CD4-positive, alpha-beta T cell (primary cell): ENCODE measurements around the gene RIT1. TPM values are rescaled to one million over a fixed set of nuclear protein-coding genes. Genes with fewer than 3 reads are reported as not detected.
A peak's percentile ranks its signal among the peaks of the same experiment; 100 is the strongest.

ENCODE experiments used
- ATAC-seq: fragments of 200-7000 bp; cut with Tn5 transposase; one replicate; pipeline ENCODE4 v1.10.0; 2022; ENCODE audit warnings: mild to moderate bottlenecking; ENCODE audit not compliant: poor library complexity
- CTCF ChIA-PET: fragments of 350-600 bp; sonication (Branson Sonifier 250); formaldehyde crosslinking; loops from one replicate; lab custom pipeline; 2021; ENCODE audit warnings: antibody characterized with exemption, inconsistent platforms; lab: Charles Lee
- POLR2A ChIA-PET: fragments of 350-600 bp; sonication (Branson Sonifier 250); formaldehyde crosslinking; loops from one replicate; lab custom pipeline; 2021; ENCODE audit warnings: antibody characterized with exemption, inconsistent platforms; lab: Charles Lee
- DNase-seq, 14 experiments: peaks; one replicate each; pipeline ENCODE4 v3.0.0-alpha.2; 2013 to 2020; ENCODE audit warnings: mixed read lengths in 2 of 14
- H3K27ac ChIP-seq, 2 donors: one replicate each; pipeline versions ENCODE4 v1.5.1 to v1.7.0; 2013; ENCODE audit warnings: low read length in 2 of 2, low read depth in 1 of 2, mild to moderate bottlenecking in 1 of 2
- H3K27me3 ChIP-seq, 2 experiments: 1 replicate in 1 of 2; 2 replicates in 1 of 2; pipeline versions ENCODE4 v1.6.1 to v1.7.0; 2013; ENCODE audit warnings: low read length in 2 of 2, control low read depth in 1 of 2, mild to moderate bottlenecking in 1 of 2, moderate library complexity in 1 of 2; ENCODE audit not compliant: insufficient read depth in 2 of 2, control insufficient read depth in 1 of 2
- H3K36me3 ChIP-seq: one replicate; pipeline ENCODE4 v1.6.1; 2013; ENCODE audit warnings: low read length, control low read depth; ENCODE audit not compliant: insufficient read depth
- H3K4me1 ChIP-seq: one replicate; pipeline ENCODE4 v1.6.1; 2013; ENCODE audit warnings: low read length, control low read depth; ENCODE audit not compliant: insufficient read depth
- H3K4me3 ChIP-seq: one replicate; pipeline ENCODE4 v1.5.1; 2013; ENCODE audit warnings: mild to moderate bottlenecking, low read length, moderate library complexity
- H3K9me3 ChIP-seq, 2 experiments: 1 replicate in 1 of 2; 2 replicates in 1 of 2; pipeline versions ENCODE4 v1.6.1 to v1.7.0; 2013; ENCODE audit warnings: low read length in 2 of 2, mild to moderate bottlenecking in 2 of 2, control low read depth in 1 of 2, moderate library complexity in 1 of 2; ENCODE audit not compliant: control insufficient read depth in 1 of 2, insufficient read depth in 1 of 2
- H3K27ac Mint-ChIP-seq: one replicate; pipeline ENCODE4 v1.8.0; 2020; ENCODE audit warnings: mixed read lengths
- H3K27me3 Mint-ChIP-seq: one replicate; pipeline ENCODE4 v1.8.0; 2021; ENCODE audit warnings: mixed read lengths
- H3K36me3 Mint-ChIP-seq: one replicate; pipeline ENCODE4 v1.8.0; 2021; ENCODE audit warnings: low read depth, mixed read lengths
- H3K4me1 Mint-ChIP-seq: one replicate; pipeline ENCODE4 v1.8.0; 2021; ENCODE audit warnings: low read depth, mixed read lengths
- H3K4me3 Mint-ChIP-seq: one replicate; pipeline ENCODE4 v1.8.0; 2020; ENCODE audit warnings: mild to moderate bottlenecking, mixed read lengths
- H3K9me3 Mint-ChIP-seq: one replicate; pipeline ENCODE4 v1.8.0; 2020; ENCODE audit warnings: mixed read lengths
- intact Hi-C, 2 experiments: fragments of 100-400 bp; cut with DNase I in 1 of 2; cut with micrococcal nuclease in 1 of 2; formaldehyde crosslinking; loops; one replicate each; pipeline versions ENCODE4 v1.15.1 to v1.9.0; 2023 to 2025; cut with DNase I, micrococcal nuclease
- total RNA-seq, 174 experiments: library from RNA in 2 of 174; stranded (reverse) in 2 of 174; gene quantifications; one replicate each; pipeline ENCODE4 v1.2.3 and lab custom pipeline; 2021 to 2026
- TF ChIP-seq, protein P1 (sequence below): fragments of 200-600 bp; IDR thresholded peaks from one replicate; pipeline ENCODE4 v1.8.0; 2022; ENCODE audit warnings: antibody characterized with exemption, mild to moderate bottlenecking

Gene RIT1
- total RNA-seq, 2 experiments from 2014 or later, result 66.2 to 67.0 TPM

DNA sequence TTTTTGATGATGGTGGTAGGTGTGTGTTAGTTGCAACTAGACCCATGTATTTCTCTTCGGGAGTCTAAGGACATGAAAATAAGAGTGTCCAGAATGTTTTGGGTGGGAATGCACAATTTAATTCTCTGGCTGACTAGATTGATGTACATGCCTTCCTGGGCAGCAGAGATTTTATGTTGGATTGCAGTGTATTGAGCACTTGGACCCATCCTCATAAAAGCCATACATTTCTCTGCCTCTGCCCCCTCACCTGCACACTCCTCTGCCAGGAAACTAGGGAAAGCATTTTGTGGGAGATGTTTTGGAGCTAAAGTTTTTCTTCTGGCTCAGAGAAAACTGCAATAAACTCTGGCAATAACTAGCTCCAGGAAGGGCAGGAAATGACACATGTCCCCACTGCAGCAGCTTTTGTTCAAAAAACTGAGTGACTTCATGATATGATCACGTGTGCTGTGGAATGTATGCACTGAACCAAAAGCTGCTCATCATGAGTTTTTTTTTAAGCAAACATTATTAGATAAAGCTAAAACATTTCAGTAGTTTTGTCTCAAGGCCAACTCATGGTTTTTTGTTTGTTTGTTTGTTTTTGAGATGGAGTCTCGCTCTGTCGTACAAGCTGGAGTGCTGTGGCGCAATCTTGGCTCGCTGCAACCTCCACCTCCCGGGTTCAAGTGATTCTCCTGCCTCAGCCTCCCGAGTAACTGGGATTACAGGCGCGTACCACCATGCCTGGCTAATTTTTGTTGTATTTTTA is 17.6 kb downstream of the RIT1 start:
- H3K36me3 ChIP-seq, result peaks cover 15% of the 10 kb centered on the region
- no peaks in the 10 kb centered on the region for H3K9me3 ChIP-seq
- Mint-ChIP-seq H3K27me3 (no peaks in the 10 kb centered on the region), H3K4me3 (peak overlapping the region; percentile 11), H3K4me1 (peaks cover 21% of the 10 kb centered on the region), H3K27ac (peak overlapping the region; percentile 79), H3K36me3 (peaks cover 12% of the 10 kb centered on the region), H3K9me3 (no peaks in the 10 kb centered on the region)
- TF ChIP-seq, protein P1, sequence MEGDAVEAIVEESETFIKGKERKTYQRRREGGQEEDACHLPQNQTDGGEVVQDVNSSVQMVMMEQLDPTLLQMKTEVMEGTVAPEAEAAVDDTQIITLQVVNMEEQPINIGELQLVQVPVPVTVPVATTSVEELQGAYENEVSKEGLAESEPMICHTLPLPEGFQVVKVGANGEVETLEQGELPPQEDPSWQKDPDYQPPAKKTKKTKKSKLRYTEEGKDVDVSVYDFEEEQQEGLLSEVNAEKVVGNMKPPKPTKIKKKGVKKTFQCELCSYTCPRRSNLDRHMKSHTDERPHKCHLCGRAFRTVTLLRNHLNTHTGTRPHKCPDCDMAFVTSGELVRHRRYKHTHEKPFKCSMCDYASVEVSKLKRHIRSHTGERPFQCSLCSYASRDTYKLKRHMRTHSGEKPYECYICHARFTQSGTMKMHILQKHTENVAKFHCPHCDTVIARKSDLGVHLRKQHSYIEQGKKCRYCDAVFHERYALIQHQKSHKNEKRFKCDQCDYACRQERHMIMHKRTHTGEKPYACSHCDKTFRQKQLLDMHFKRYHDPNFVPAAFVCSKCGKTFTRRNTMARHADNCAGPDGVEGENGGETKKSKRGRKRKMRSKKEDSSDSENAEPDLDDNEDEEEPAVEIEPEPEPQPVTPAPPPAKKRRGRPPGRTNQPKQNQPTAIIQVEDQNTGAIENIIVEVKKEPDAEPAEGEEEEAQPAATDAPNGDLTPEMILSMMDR, result no peak
- peak in 10 of 14 experiments; percentile 4 to 66 (median 15) for DNase-seq
- CTCF ChIA-PET, result interaction anchor here (1.5 kb wide), 1 partner anchor 96 kb away, joined by 4 read pairs; no protein-coding TSS in a partner anchor
- intact Hi-C loops, result loop anchor here in 1 of 2 experiments (5.0 kb wide), 1 partner anchor 36 kb away; the partner anchor contains the start of genes GON4L and SYT11
- no peak overlapping the region for H3K4me3 ChIP-seq
- H3K27ac ChIP-seq, result no peak overlapping the region
- ATAC-seq, result peak; percentile 98
- H3K27me3 ChIP-seq, result no peaks in the 10 kb centered on the region
- H3K4me1 ChIP-seq, result peaks cover 12% of the 10 kb centered on the region
- POLR2A ChIA-PET, result interaction anchor here (0.6 to 1.6 kb wide), 5 partner anchors 10 to 148 kb away, joined by 3 to 6 read pairs (median 4); partner anchors contain the start of genes GON4L and SYT11

DNA sequence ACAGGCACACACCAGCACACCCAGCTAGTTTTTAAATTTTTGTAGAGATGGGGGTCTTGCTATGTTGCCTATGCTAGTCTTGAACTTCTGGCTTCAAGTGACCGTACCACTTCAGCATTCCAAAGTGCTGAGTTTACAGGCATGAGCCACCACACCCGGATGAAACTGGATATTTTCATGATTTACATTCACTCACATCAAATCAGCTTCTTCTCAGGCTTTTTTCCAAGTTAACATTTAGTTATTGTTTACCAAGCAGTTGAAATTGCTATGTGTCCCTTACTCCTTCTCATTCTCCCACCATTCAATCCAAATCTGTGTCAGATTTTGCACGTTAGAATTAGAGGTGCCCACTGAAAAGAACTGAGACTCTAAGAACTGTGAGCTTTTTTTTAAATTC is 18.4 kb downstream of the RIT1 start:
- ATAC-seq (no peak), DNase-seq (no peak)
- intact Hi-C loops, result loop anchor here in 1 of 2 experiments (5.0 kb wide), 1 partner anchor 35 kb away; the partner anchor contains the start of genes GON4L and SYT11
- Mint-ChIP-seq H3K4me1 (peaks cover 19% of the 10 kb centered on the region), H3K27ac (peak overlapping the region; percentile 79), H3K36me3 (peaks cover 5% of the 10 kb centered on the region), H3K9me3 (no peaks in the 10 kb centered on the region), H3K27me3 (no peaks in the 10 kb centered on the region), H3K4me3 (no peak overlapping the region)
- Histone ChIP-seq H3K4me1 (peaks cover 12% of the 10 kb centered on the region), H3K27ac (no peak overlapping the region), H3K36me3 (peaks cover 8% of the 10 kb centered on the region), H3K27me3 (no peaks in the 10 kb centered on the region), H3K4me3 (no peak overlapping the region), H3K9me3 (no peaks in the 10 kb centered on the region)
- TF ChIP-seq, protein P1, result no peak
- ChIA-PET POLR2A (interaction anchor here (1.2 to 1.6 kb wide), 2 partner anchors 13 to 36 kb away, joined by 4 to 6 read pairs; partner anchors contain the start of gene GON4L), CTCF (interaction anchor here (1.5 kb wide), 1 partner anchor 97 kb away, joined by 4 read pairs; no protein-coding TSS in a partner anchor)

DNA sequence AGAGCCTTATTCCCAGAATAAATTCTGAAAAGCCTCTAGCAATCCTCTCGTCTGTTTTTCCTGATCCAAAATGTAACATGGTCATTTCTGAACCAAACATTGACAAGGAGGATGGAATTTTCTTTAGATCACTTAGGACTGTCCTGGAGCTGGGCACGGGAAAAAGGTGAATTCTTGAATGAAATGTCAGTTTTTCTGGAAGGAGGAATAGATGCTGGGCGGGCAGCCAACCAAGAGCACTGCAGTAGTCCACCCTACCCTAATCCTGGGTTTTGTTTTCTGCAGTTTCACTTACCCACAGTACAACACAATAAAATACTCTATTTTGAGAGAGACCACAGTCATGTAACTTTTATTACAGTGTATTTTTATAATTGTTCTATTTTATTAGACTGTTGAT is 20.9 kb downstream of the RIT1 start:
- Mint-ChIP-seq H3K4me3 (no peak overlapping the region), H3K9me3 (no peaks in the 10 kb centered on the region), H3K36me3 (no peaks in the 10 kb centered on the region), H3K27ac (no peak overlapping the region), H3K4me1 (peaks cover 15% of the 10 kb centered on the region), H3K27me3 (no peaks in the 10 kb centered on the region)
- Histone ChIP-seq H3K9me3 (no peaks in the 10 kb centered on the region), H3K36me3 (no peaks in the 10 kb centered on the region), H3K4me3 (no peak overlapping the region), H3K4me1 (peaks cover 12% of the 10 kb centered on the region), H3K27me3 (no peaks in the 10 kb centered on the region), H3K27ac (no peak overlapping the region)
- intact Hi-C loops, result loop anchor here in 1 of 2 experiments (5.0 kb wide), 1 partner anchor 33 kb away; the partner anchor contains the start of genes GON4L and SYT11
- DNase-seq (no peak), ATAC-seq (no peak)
- ChIA-PET POLR2A (no interaction called here), CTCF (no interaction called here)
- TF ChIP-seq, protein P1, result no peak
